HFF-Myc (cell line): ENCODE data around the gene TMEM235.
A peak's percentile ranks its signal among the peaks of the same experiment; 100 is the strongest.

Experiments used
- DNase-seq: peaks from one replicate; pipeline ENCODE4 v3.0.0-alpha.2; 2011; ENCODE audit warnings: low read depth; ENCODE audit errors: extremely low read depth
- H3K4me3 ChIP-seq: replicated peaks from 2 replicates; pipeline ENCODE4 v1.5.1; 2011; ENCODE audit warnings: low read depth, mild to moderate bottlenecking, control low read depth, low read length
- TF ChIP-seq, protein P1 (sequence below): IDR thresholded peaks from 2 replicates; pipeline ENCODE4 v1.5.1; 2012; ENCODE audit warnings: mild to moderate bottlenecking, low read depth, low read length, control low read depth; ENCODE audit errors: missing control alignments

TMEM235 gene

DNA sequence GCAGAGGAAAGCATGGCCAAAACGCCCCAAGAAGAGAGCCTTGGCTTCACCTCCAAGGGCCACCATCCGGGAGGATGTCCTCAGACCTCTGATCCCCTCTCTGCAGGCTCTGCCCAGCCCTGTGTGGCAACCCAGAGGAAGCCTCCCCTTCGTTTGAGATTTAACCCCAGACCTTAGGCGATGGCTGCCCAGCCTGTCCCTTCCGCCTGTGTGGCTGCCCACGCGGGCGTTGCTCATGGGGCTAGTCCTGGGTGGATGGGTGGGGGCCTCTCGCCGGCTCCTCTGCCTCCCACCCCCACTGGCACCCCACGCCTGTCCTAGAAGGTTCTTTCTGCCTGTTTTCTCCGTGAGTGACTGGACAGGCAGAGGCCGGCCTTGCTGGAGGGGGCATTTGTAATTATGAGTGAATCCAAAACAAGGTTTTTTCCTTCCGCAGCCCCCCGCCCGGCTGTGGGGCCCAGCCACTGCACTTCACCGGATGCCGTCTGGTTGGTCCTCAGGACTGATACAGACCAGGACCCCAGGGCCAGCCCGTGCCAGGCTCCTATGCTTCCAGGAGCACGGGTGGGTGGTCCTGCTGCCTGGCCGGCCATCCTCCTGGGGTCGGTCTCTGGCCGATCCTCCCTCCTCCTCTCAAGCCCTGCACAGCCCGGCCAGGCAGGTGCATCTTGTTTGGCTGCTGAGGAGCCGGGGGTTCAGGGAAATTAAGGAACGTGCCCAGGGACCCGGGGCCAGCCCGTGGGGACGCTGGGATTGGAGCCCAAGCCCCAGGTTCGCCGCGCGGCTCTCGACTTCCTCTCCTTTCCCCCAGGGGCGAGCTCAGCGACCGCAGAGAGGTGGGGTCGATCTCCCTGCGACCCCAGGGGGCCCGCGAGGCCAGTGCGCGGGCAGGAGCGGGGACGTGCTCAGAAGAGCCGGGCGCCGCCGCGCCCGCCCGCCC, at the start of gene TMEM235:
Gene TMEM235, plus strand, starts transcription at position 636 of the 940 bp plus-strand sequence. CDS start 393 bp downstream, outside the sequence.
- no peak within 1 kb of the TSS for H3K4me3 ChIP-seq
- no peak for DNase-seq
- TF ChIP-seq, protein P1, sequence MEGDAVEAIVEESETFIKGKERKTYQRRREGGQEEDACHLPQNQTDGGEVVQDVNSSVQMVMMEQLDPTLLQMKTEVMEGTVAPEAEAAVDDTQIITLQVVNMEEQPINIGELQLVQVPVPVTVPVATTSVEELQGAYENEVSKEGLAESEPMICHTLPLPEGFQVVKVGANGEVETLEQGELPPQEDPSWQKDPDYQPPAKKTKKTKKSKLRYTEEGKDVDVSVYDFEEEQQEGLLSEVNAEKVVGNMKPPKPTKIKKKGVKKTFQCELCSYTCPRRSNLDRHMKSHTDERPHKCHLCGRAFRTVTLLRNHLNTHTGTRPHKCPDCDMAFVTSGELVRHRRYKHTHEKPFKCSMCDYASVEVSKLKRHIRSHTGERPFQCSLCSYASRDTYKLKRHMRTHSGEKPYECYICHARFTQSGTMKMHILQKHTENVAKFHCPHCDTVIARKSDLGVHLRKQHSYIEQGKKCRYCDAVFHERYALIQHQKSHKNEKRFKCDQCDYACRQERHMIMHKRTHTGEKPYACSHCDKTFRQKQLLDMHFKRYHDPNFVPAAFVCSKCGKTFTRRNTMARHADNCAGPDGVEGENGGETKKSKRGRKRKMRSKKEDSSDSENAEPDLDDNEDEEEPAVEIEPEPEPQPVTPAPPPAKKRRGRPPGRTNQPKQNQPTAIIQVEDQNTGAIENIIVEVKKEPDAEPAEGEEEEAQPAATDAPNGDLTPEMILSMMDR: no peak

DNA sequence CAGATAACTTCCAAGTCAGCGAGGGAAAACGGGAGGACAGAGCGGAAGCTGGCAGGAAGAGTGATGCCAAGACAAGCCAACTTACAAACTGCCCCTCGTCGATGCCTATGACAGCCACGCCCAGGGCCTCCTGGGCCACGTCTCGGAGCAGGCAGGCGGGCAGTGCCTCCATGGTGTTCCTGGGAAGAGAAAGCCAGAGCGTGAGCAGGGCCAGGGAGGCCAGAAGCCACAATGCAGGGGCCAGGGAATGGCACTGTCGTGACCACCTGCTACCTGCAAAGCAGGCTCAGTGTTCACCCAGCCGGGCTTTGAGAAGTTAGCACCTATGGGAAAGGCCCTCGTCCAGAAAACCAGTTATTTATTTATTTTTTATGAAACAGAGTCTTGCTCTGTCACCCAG, 48.9 kb upstream of the TMEM235 start:
- H3K4me3 ChIP-seq: no peak overlapping the region
- DNase-seq: no peak
- TF ChIP-seq, protein P1: no peak

DNA sequence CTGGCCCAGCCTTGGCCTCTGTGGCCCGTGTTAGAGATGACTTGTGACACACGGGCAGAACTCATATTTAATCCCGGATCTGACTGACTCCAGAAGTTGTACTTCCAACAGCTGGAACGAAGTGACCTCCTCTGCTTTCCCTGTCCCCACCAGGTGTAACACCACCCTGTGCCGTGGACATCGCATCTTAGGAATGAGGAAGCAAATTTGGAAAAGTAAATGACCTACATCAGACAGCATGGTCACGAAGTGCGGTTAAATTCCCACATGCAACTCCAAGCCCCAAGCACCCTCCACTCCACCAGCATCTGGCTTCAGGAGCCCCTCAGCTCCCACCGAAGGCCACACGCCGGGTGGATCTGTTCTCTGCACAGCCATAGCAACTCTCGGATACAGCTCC, 47.5 kb upstream of the TMEM235 start:
- DNase-seq: no peak
- TF ChIP-seq, protein P1: no peak
- no peak overlapping the region for H3K4me3 ChIP-seq

DNA sequence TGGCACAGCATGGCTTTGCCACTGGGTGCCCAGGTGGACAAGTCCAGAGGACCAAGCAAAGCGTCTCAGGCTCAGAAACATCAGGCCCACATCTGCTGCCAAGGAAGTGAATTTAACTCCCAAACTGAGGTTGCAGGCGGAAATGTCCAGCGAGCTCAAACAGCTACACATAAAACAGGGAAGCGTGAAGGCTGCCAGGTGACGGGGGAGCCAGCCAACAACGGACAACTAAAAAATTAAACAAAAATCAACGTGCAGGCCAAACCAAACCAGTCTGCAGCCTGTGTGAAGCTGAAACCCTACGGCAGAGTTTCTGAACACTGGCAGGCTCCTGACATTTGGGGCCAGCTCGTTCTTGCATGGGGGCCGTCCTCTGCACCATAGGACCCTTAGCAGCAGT, 47.1 kb upstream of the TMEM235 start:
- TF ChIP-seq, protein P1: no peak
- H3K4me3 ChIP-seq: no peak overlapping the region
- DNase-seq: no peak

DNA sequence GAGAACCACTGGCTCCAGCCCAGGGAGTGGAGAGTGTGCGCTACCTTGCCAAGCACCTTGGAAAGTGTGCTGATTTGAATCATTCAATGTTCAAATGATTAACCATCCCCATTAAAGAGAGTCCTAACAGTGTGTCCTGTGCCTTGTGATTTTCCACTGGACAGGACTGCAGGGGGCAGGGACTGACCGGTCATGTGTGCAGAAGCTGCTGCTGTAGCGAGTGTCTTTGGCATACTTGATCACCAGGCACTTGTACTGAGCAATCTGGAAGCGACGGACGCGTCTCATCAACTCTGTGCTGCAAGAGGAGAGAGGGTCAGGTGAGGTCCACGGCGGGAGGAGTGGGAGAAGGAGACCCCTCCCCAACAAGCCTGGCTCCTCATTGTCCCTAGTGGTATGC, 46.6 kb upstream of the TMEM235 start:
- TF ChIP-seq, protein P1: no peak
- DNase-seq: no peak
- peak overlapping the region; percentile 7; the same call in 1 of the 2 replicates for H3K4me3 ChIP-seq

DNA sequence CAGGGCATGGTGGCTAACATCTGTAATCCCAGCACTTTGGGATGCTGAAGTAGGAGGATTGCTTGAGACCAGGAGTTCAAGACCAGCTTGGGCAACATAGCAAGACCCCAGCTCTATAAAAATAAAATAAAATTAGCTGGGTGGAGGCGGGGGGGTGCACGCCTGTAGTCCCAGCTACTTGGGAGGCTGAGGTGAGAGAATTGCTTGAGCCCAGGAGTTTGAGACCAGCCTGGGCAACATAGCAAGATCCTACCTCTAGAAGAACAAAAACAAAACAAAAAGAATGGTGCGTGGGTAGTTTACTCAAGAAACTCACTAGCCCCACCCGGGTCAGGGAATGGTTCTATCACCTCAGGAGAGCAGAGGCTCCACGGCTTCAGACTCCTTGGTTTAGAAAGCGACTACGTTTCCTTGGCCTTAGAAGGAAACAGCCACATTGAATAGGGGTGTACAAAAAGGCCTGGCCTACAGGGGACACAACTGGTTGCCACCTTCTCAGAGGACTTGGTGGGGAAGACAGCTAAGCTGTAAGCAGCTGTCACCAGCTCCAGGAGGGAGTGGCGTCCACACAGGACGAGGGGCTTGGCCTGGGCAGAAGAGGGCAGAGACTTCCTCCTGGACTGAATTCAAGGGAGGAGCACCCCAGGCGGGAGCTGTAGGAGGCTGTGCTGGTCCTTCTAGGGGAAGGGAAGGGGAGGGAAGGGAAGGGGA, 45.3 kb upstream of the TMEM235 start:
- peak overlapping the region; percentile 70 for H3K4me3 ChIP-seq
- TF ChIP-seq, protein P1: no peak
- DNase-seq: no peak
